Uterus (tissue), 4 donors: ENCODE measurements around the gene TTLL9. TPM values are rescaled to one million over a fixed set of nuclear protein-coding genes. Genes with fewer than 3 reads are reported as not detected.

Experiments used
- DNase-seq, 2 donors: peaks; one replicate each; pipeline ENCODE4 v3.0.0-alpha.2; 2019 to 2020
- H3K27ac ChIP-seq, 2 donors: fragments of 200-600 bp; sonication (generic); 1 replicate in 1 of 2; 2 replicates in 1 of 2; pipeline ENCODE4 v1.5.1; 2016 to 2018
- H3K27me3 ChIP-seq, 2 donors: fragments of 200-600 bp; sonication (generic); one replicate each; pipeline ENCODE4 v1.5.1; 2018 to 2019; ENCODE audit warnings: control low read depth in 1 of 2
- H3K36me3 ChIP-seq, 2 donors: fragments of 200-600 bp; sonication (generic); one replicate each; pipeline ENCODE4 v1.5.1; 2019; ENCODE audit warnings: control low read depth in 1 of 2
- H3K4me1 ChIP-seq, 2 donors: fragments of 200-600 bp; sonication (generic); one replicate each; pipeline ENCODE4 v1.5.1; 2018 to 2019; ENCODE audit warnings: control low read depth in 1 of 2
- H3K4me3 ChIP-seq, 2 donors: fragments of 200-600 bp; sonication (generic); 1 replicate in 1 of 2; 2 replicates in 1 of 2; pipeline ENCODE4 v1.5.1; 2018 to 2019; ENCODE audit warnings: mild to moderate bottlenecking in 1 of 2
- H3K9me3 ChIP-seq, 2 donors: fragments of 200-600 bp; sonication (generic); one replicate each; pipeline ENCODE4 v1.5.1; 2019; ENCODE audit warnings: control low read depth in 1 of 2
- POLR2A ChIP-seq, 2 donors: fragments of 450-650 bp; IDR thresholded peaks; one replicate each; pipeline ENCODE4 v1.6.1; 2016; ENCODE audit warnings: antibody characterized with exemption in 2 of 2, mild to moderate bottlenecking in 1 of 2, moderate library complexity in 1 of 2
- intact Hi-C: fragments of 100-400 bp; cut with DNase I; formaldehyde crosslinking; loops from one replicate; pipeline ENCODE4 v1.15.1; 2023; ENCODE audit warnings: low total_unique reads
- total RNA-seq, 4 donors: library from RNA; depleted of rRNA in 3 of 4; stranded (reverse); fragments of >200 nt in 3 of 4; gene quantifications; one replicate each; pipeline versions ENCODE4 v1.1.0 to v1.2.4, GENCODE V29; 2014 to 2023
- TF ChIP-seq, protein P1 (sequence below), 4 experiments: fragments of 200-600 bp in 2 of 4; fragments of 450-650 bp in 2 of 4; sonication (generic) in 2 of 4; IDR thresholded peaks; one replicate each; pipeline ENCODE4 v1.5.1; 2016 to 2019; ENCODE audit warnings: antibody characterized with exemption in 4 of 4, mild to moderate bottlenecking in 2 of 4, moderate library complexity in 1 of 4
- donor health status: DM: yes; HTN: yes; CAD: no.

TTLL9 gene
- total RNA-seq, 4 donors from 2014 or later = under 0.01 to 2.9 (median 0.91) TPM; not detected in 1

DNA sequence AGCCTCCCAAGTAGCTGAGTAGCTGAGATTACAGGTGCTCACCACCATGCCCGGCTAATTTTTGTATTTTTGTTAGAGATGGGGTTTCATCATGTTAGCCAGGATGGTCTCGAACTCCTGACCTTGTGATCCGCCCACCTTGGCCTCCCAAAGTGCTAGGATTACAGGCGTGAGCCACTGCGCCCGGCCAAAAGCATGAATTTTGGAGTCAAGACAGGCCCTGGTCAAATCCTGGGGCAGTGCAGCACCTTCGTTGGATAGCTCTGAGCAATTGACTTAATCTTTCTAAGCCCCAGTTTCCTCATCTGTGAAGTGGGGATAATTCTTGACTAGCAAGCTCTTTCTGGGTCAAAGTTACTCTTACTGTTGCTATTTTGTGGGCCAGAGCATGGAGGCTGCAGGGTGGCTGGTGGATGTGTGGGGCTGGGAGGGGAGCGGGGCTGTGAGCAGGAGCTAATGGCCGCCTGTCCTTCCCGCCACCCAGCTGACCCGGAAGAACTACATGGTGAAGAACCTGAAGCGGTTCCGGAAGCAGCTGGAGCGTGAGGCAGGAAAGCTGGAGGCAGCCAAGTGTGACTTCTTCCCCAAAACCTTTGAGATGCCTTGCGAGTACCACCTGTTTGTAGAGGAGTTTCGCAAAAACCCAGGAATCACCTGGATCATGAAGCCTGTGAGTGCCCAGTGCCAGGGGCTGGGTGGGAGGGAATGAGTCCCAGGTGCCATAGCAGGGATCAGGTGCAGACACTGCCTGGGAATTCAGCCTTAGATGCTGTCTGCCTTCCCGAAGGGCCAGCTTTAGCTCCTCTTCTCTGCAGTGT lies 39.0 kb downstream of the TTLL9 start:
- no peaks in the 10 kb centered on the region for H3K27me3 ChIP-seq
- no peaks in the 10 kb centered on the region for H3K4me1 ChIP-seq
- no peaks in the 10 kb centered on the region for H3K36me3 ChIP-seq
- no peaks in the 10 kb centered on the region for H3K9me3 ChIP-seq
- no peak overlapping the region for H3K4me3 ChIP-seq
- H3K27ac ChIP-seq = no peak overlapping the region
- TF ChIP-seq, protein P1, sequence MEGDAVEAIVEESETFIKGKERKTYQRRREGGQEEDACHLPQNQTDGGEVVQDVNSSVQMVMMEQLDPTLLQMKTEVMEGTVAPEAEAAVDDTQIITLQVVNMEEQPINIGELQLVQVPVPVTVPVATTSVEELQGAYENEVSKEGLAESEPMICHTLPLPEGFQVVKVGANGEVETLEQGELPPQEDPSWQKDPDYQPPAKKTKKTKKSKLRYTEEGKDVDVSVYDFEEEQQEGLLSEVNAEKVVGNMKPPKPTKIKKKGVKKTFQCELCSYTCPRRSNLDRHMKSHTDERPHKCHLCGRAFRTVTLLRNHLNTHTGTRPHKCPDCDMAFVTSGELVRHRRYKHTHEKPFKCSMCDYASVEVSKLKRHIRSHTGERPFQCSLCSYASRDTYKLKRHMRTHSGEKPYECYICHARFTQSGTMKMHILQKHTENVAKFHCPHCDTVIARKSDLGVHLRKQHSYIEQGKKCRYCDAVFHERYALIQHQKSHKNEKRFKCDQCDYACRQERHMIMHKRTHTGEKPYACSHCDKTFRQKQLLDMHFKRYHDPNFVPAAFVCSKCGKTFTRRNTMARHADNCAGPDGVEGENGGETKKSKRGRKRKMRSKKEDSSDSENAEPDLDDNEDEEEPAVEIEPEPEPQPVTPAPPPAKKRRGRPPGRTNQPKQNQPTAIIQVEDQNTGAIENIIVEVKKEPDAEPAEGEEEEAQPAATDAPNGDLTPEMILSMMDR (IDR thresholded peaks at IDR 0.05) = no peak
- TF ChIP-seq POLR2A (IDR thresholded peaks at IDR 0.05) = no peak
- intact Hi-C loops = no loop called here
- DNase-seq = no peak

DNA sequence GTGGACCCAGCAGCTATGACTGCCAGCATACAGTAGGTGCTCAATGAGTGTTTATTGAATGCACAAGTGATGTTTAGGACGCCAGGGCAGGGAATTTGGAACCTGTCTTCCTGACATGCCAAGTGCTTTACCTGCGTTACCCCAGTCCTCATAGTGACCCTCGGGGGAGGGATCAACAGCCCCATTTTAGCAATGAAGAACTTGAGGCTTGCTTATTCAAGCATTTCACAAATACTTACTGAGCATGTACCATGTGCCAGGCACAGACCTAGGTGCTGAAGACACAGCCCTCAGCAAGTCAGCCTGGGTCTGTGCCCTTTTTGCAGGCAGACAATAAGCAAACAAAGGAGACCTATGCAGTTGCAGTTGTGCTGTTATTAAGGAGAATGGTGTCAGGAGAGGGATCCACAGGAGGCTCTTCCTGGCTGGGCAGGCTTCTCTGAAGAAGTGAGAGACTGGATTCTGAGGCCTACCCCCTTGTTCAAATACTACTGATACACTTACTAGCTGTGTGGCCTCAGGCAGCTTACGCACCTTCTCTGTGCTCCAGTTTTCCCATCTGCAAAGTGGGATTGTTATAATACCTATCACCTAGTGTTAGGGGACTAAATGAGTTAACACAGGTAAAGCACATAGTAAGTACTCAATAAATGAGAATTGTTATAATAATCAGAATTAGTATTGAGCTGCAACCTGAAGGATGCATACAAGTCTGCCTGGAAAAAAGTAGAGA lies 39.8 kb downstream of the TTLL9 start:
- Histone ChIP-seq H3K4me3 (no peak overlapping the region), H3K36me3 (no peaks in the 10 kb centered on the region), H3K4me1 (no peaks in the 10 kb centered on the region), H3K27ac (no peak overlapping the region), H3K9me3 (no peaks in the 10 kb centered on the region), H3K27me3 (no peaks in the 10 kb centered on the region)
- TF ChIP-seq, protein P1 (IDR thresholded peaks at IDR 0.05) = no peak
- no peak for TF ChIP-seq POLR2A (IDR thresholded peaks at IDR 0.05)
- no peak for DNase-seq
- intact Hi-C loops = no loop called here

DNA sequence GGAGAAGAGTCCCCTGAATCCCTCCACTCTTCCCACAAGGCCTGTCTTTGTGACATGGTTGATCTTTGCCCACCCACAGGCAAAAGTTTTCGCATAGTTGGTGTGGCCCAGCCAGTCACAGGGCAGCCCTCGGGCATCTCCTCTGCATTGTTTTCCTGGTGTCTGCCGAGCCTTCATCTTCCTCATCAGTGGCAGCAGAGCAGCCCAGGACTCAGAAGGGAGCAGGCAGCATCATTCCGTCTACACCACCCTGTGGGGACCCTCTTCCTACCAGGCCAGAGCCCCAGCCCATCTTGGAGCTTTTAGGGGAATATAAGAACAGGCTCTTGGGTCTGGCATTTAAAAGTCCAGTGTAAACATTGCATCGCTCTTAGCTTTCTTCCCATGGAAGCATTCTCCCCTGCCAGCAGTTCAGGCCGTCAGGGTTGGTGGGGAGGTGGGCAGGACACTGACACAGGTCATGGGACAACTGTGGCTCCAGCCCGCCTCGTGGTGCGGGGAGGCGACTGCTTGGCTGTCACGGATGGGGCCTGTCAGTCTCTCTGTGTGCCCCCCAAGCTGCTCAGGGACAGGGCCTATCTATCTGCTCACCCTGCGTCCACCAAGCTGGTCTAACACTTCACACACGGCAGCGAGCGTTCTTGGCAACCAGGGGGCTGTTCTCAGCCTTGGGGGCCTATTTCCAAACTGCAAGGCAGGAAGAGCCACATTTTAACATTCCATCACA lies 43.2 kb downstream of the TTLL9 start:
- no peak for DNase-seq
- Histone ChIP-seq H3K9me3 (no peaks in the 10 kb centered on the region), H3K27ac (no peak overlapping the region), H3K27me3 (no peaks in the 10 kb centered on the region), H3K4me3 (no peak overlapping the region), H3K4me1 (no peaks in the 10 kb centered on the region), H3K36me3 (no peaks in the 10 kb centered on the region)
- intact Hi-C loops = no loop called here
- TF ChIP-seq POLR2A (IDR thresholded peaks at IDR 0.05) = no peak
- TF ChIP-seq, protein P1 (IDR thresholded peaks at IDR 0.05) = no peak

DNA sequence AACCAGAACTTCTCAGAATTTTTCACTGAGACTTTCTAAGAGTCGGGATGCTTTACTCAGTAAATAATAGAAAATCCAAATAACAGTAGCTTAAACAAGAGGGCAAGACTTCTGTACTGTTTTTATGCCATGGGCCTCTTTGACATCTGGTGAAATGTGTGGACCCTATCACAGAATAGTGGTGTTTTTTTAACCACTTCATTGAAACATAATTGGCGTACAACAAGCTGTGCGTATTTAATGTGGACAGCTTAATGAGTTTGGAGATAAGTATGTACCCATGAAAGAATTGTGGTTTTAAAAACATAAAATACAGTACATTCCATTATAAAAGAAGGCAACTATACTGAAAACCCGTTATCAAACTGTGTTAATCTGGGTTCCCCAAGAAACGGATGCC lies 43.7 kb downstream of the TTLL9 start:
- intact Hi-C loops = no loop called here
- no peaks in the 10 kb centered on the region for H3K9me3 ChIP-seq
- no peak for DNase-seq
- no peak overlapping the region for H3K4me3 ChIP-seq
- no peaks in the 10 kb centered on the region for H3K36me3 ChIP-seq
- no peak overlapping the region for H3K27ac ChIP-seq
- H3K27me3 ChIP-seq = no peaks in the 10 kb centered on the region
- no peaks in the 10 kb centered on the region for H3K4me1 ChIP-seq
- TF ChIP-seq POLR2A (IDR thresholded peaks at IDR 0.05) = no peak
- TF ChIP-seq, protein P1 (IDR thresholded peaks at IDR 0.05) = no peak
